Liver (tissue), 9 donors: Measurements from ENCODE around the gene CELSR1. TPM values are rescaled to one million over a fixed set of nuclear protein-coding genes. Genes with fewer than 3 reads are reported as not detected.

Experiments used
- DNase-seq: peaks from one replicate; pipeline ENCODE4 v3.0.0-alpha.2; 2017; ENCODE audit warnings: low spot score
- H3K27ac ChIP-seq, 2 donors: one replicate each; pipeline ENCODE4 v1.7.0; 2013; ENCODE audit warnings: inconsistent platforms in 2 of 2, low read length in 2 of 2, control low read depth in 1 of 2, low read depth in 1 of 2, mild to moderate bottlenecking in 1 of 2
- H3K27me3 ChIP-seq, 4 donors: one replicate each; pipeline versions ENCODE4 v1.6.1 to v1.7.0; 2013; ENCODE audit warnings: low read length in 3 of 4, inconsistent platforms in 1 of 4, mild to moderate bottlenecking in 1 of 4, moderate library complexity in 1 of 4; ENCODE audit not compliant: control insufficient read depth in 4 of 4, insufficient read depth in 4 of 4
- H3K36me3 ChIP-seq, 4 donors: one replicate each; pipeline versions ENCODE4 v1.6.1 to v1.7.0; 2013; ENCODE audit warnings: low read length in 3 of 4, mild to moderate bottlenecking in 3 of 4, low read depth in 1 of 4, moderate library complexity in 1 of 4; ENCODE audit not compliant: control insufficient read depth in 4 of 4, insufficient read depth in 3 of 4
- H3K4me1 ChIP-seq, 4 donors: one replicate each; pipeline versions ENCODE4 v1.6.1 to v1.7.0; 2013; ENCODE audit warnings: low read length in 3 of 4, mild to moderate bottlenecking in 3 of 4, moderate library complexity in 1 of 4; ENCODE audit not compliant: control insufficient read depth in 4 of 4, insufficient read depth in 4 of 4
- H3K4me3 ChIP-seq, 3 donors: one replicate each; pipeline versions ENCODE4 v1.6.1 to v1.7.0; 2013; ENCODE audit warnings: low read length in 3 of 3, control low read depth in 1 of 3, low read depth in 1 of 3, mild to moderate bottlenecking in 1 of 3
- H3K9ac ChIP-seq, 2 donors: one replicate each; pipeline ENCODE4 v1.7.0; 2013; ENCODE audit warnings: low read length in 2 of 2, mild to moderate bottlenecking in 2 of 2, moderate library complexity in 2 of 2, control low read depth in 1 of 2, low read depth in 1 of 2
- H3K9me3 ChIP-seq, 4 donors: one replicate each; pipeline versions ENCODE4 v1.6.1 to v1.7.0; 2013; ENCODE audit warnings: low read length in 3 of 4; ENCODE audit not compliant: control insufficient read depth in 4 of 4
- ATF3 ChIP-seq: IDR thresholded peaks from 2 replicates; pipeline ENCODE4 v1.6.1; 2016; ENCODE audit warnings: antibody characterized with exemption
- EGR1 ChIP-seq, 2 donors: IDR thresholded peaks; 2 replicates each; pipeline ENCODE4 v1.6.1; 2016 to 2018; ENCODE audit warnings: antibody characterized with exemption in 2 of 2, low read depth in 2 of 2
- FOXA2 ChIP-seq: IDR thresholded peaks from 2 replicates; pipeline ENCODE4 v1.6.1; 2016; ENCODE audit warnings: antibody characterized with exemption
- GABPA ChIP-seq, 2 donors: IDR thresholded peaks in 1 of 2; conservative IDR thresholded peaks in 1 of 2; 2 replicates each; pipeline ENCODE4 v1.6.1; 2016; ENCODE audit warnings: antibody characterized with exemption in 2 of 2, mild to moderate bottlenecking in 1 of 2, moderate library complexity in 1 of 2
- HNF4A ChIP-seq, 2 donors: conservative IDR thresholded peaks; 2 replicates each; pipeline ENCODE4 v1.6.1; 2016; ENCODE audit warnings: antibody characterized with exemption in 2 of 2, mild to moderate bottlenecking in 2 of 2
- HNF4G ChIP-seq: IDR thresholded peaks from 2 replicates; pipeline ENCODE4 v1.6.1; 2016; ENCODE audit warnings: antibody characterized with exemption
- JUND ChIP-seq, 2 donors: IDR thresholded peaks; 2 replicates each; pipeline ENCODE4 v1.6.1; 2016; ENCODE audit warnings: antibody characterized with exemption in 2 of 2
- MAX ChIP-seq: IDR thresholded peaks from 2 replicates; pipeline ENCODE4 v1.6.1; 2016; ENCODE audit warnings: antibody characterized with exemption
- RAD21 ChIP-seq, 2 donors: IDR thresholded peaks; 2 replicates each; pipeline ENCODE4 v1.6.1; 2016; ENCODE audit warnings: antibody characterized with exemption in 2 of 2, mild to moderate bottlenecking in 2 of 2
- RXRA ChIP-seq, 2 donors: IDR thresholded peaks; 2 replicates each; pipeline ENCODE4 v1.6.1; 2017 to 2018; ENCODE audit warnings: antibody characterized with exemption in 2 of 2, mild to moderate bottlenecking in 1 of 2
- SP1 ChIP-seq: IDR thresholded peaks from 2 replicates; pipeline ENCODE4 v1.6.1; 2018; ENCODE audit warnings: antibody characterized with exemption, mild to moderate bottlenecking
- TAF1 ChIP-seq: conservative IDR thresholded peaks from 2 replicates; pipeline ENCODE4 v1.6.1; 2016; ENCODE audit warnings: antibody characterized with exemption, mild to moderate bottlenecking
- YY1 ChIP-seq: IDR thresholded peaks from 2 replicates; pipeline ENCODE4 v1.6.1; 2016; ENCODE audit warnings: antibody characterized with exemption, mild to moderate bottlenecking
- ZBTB33 ChIP-seq: IDR thresholded peaks from 2 replicates; pipeline ENCODE4 v1.6.1; 2016; ENCODE audit warnings: antibody characterized with exemption
- WGBS: extraction: QIAGEN DNeasy Blood & Tissue Kit; methylation state at CpG from one replicate; pipeline ENCODE4 v1.1.7; 2013; 5-methylcytosine and 5-hydroxymethylcytosine counted together
- polyA plus RNA-seq, 2 donors: library from polyadenylated mRNA; stranded (reverse) in 1 of 2; unstranded in 1 of 2; fragments of 200-250 nt in 1 of 2; fragments of >200 nt in 1 of 2; fragmentation: Nextera tagmentation in 1 of 2; extraction: Ambion mirVana in 1 of 2; gene quantifications; one replicate each; pipeline versions ENCODE4 v1.2.1 to v1.2.3, GENCODE V29; 2013 to 2015
- total RNA-seq, 2 donors: library from RNA; depleted of rRNA; stranded (reverse); fragments of >200 nt; gene quantifications; one replicate each; pipeline ENCODE4 v1.2.3, GENCODE V29; 2014
- donor health status: healthy.
- donor health status: healthy.
- donor health status: healthy.
- donor health status: healthy.
- donor health status: healthy.

Gene CELSR1
- total and polyA plus RNA-seq, 4 donors, result 0.37 to 1.6 (median 1.3) TPM

GRCh38 chr22:46371623-46372226, 165.7 kb downstream of the CELSR1 start:
- 97% methylated on average over 2 of the region's 2 CpGs for WGBS
- DNase-seq, result no peak
- TF ChIP-seq YY1, result no peak
- TF ChIP-seq HNF4G, result no peak
- no peak for TF ChIP-seq RAD21 (IDR thresholded peaks at IDR 0.05)
- TF ChIP-seq SP1, result no peak
- TF ChIP-seq GABPA (IDR thresholded peaks at IDR 0.05 in 1 of 2, conservative IDR thresholded peaks at IDR 0.05 in 1 of 2), result no peak
- TF ChIP-seq JUND (IDR thresholded peaks at IDR 0.05), result no peak
- TF ChIP-seq ZBTB33, result no peak
- TF ChIP-seq MAX, result no peak
- TF ChIP-seq EGR1 (IDR thresholded peaks at IDR 0.05; ENCODE audit: low read depth in 2 of 2), result no peak
- no peak for TF ChIP-seq TAF1
- no peak for TF ChIP-seq FOXA2
- no peak for TF ChIP-seq ATF3
- no peak for TF ChIP-seq RXRA (IDR thresholded peaks at IDR 0.05)
- Histone ChIP-seq H3K9ac (no peak overlapping the region), H3K27me3 (no peaks in the 10 kb centered on the region), H3K36me3 (no peaks in the 10 kb centered on the region), H3K4me3 (no peak overlapping the region), H3K9me3 (no peaks in the 10 kb centered on the region), H3K4me1 (peaks cover 16 to 68% (median 48%) of the 10 kb centered on the region in 4 donors), H3K27ac (no peak overlapping the region)

- 42% methylated on average over 15 of the region's 15 CpGs for WGBS
- H3K9me3 ChIP-seq, result no peaks in the 10 kb centered on the region
- H3K9ac ChIP-seq, result peak overlapping the region in 1 of 2 donors; percentile 50
- H3K4me3 ChIP-seq, result no peak overlapping the region
- no peak for DNase-seq
- H3K27me3 ChIP-seq, result no peaks in the 10 kb centered on the region
- peak; percentile 97 for TF ChIP-seq SP1
- TF ChIP-seq RAD21 (IDR thresholded peaks at IDR 0.05), result no peak
- TF ChIP-seq FOXA2, result no peak
- peak; percentile 66 for TF ChIP-seq HNF4G
- TF ChIP-seq HNF4A (conservative IDR thresholded peaks at IDR 0.05), result peak; percentile 91 to 93
- peak; percentile 19 to 35 for TF ChIP-seq RXRA (IDR thresholded peaks at IDR 0.05)
- H3K4me1 ChIP-seq, result peaks cover 16 to 61% (median 45%) of the 10 kb centered on the region in 4 donors
- no peaks in the 10 kb centered on the region for H3K36me3 ChIP-seq
- H3K27ac ChIP-seq, result peak overlapping the region; percentile 69 to 86
These were observed 166.7 kb downstream of the CELSR1 start for GRCh38 chr22:46370584-46371291.
